K562 (cell line): ENCODE data around the gene ITPA. TPM values are rescaled to one million over a fixed set of nuclear protein-coding genes. Genes with fewer than 3 reads are reported as not detected.
A peak's percentile ranks its signal among the peaks of the same experiment; 100 is the strongest.

ENCODE experiments used
- CAMTA2 ChIP-seq: fragments of 250-450 bp; sonication (Bioruptor Pico); conservative IDR thresholded peaks from 2 replicates; pipeline ENCODE4 v1.5.1; 2022
- CEBPG ChIP-seq, 3 experiments: fragments of 200-800 bp in 1 of 3; sonication (Bioruptor generic) in 1 of 3; sonication (generic) in 1 of 3; formaldehyde crosslinking in 1 of 3; IDR thresholded peaks in 2 of 3; conservative IDR thresholded peaks in 1 of 3; 2 replicates each; pipeline versions ENCODE4 v1.6.1 to v1.8.0; 2016 to 2022; ENCODE audit warnings: missing compliant biosample characterization in 2 of 3, missing genetic modification characterization in 2 of 3, mild to moderate bottlenecking in 1 of 3, missing genetic modification reagents in 1 of 3
- CREB1 ChIP-seq, 2 experiments: sonication (generic) in 1 of 2; formaldehyde crosslinking in 1 of 2; IDR thresholded peaks; 2 replicates each; pipeline versions ENCODE4 v1.6.1 to v1.8.0; 2012 to 2022; ENCODE audit warnings: inconsistent platforms in 1 of 2, mild to moderate bottlenecking in 1 of 2, missing genetic modification reagents in 1 of 2, moderate library complexity in 1 of 2
- CXXC5 ChIP-seq: fragments of 250-450 bp; sonication (Bioruptor Pico); IDR thresholded peaks from 2 replicates; pipeline ENCODE4 v1.8.0; 2022; ENCODE audit warnings: inconsistent platforms, mild to moderate bottlenecking, moderate library complexity
- DEAF1 ChIP-seq: fragments of 450-650 bp; formaldehyde crosslinking; IDR thresholded peaks from 2 replicates; pipeline ENCODE4 v1.4.0; 2020; ENCODE audit warnings: mild to moderate bottlenecking, moderate library complexity
- EP300 ChIP-seq: IDR thresholded peaks from 2 replicates; pipeline ENCODE4 v1.6.1; 2012; ENCODE audit warnings: low read length, improper control_type of control experiment
- GABPB1 ChIP-seq: sonication (generic); formaldehyde crosslinking; IDR thresholded peaks from 2 replicates; pipeline ENCODE4 v1.8.0; 2022; ENCODE audit warnings: mild to moderate bottlenecking, missing genetic modification reagents
- GTF2E2 ChIP-seq: fragments of 200-800 bp; sonication (Bioruptor generic); IDR thresholded peaks from 2 replicates; pipeline ENCODE4 v1.6.1; 2016; ENCODE audit warnings: missing genetic modification characterization, missing compliant biosample characterization
- HCFC1 ChIP-seq: IDR thresholded peaks from 2 replicates; pipeline ENCODE4 v1.6.1; 2012; ENCODE audit warnings: low read depth, low read length, improper control_type of control experiment
- HDAC1 ChIP-seq, 2 experiments: fragments of 450-650 bp; IDR thresholded peaks; 2 replicates each; pipeline ENCODE4 v1.6.1; 2016 to 2017; ENCODE audit warnings: inconsistent platforms in 1 of 2, mild to moderate bottlenecking in 1 of 2, moderate library complexity in 1 of 2
- JUNB ChIP-seq: fragments of 450-650 bp; formaldehyde crosslinking; conservative IDR thresholded peaks from 2 replicates; pipeline ENCODE4 v1.4.0; 2020; ENCODE audit warnings: mild to moderate bottlenecking
- KDM1A ChIP-seq, 2 experiments: fragments of 450-650 bp; IDR thresholded peaks; 2 replicates each; pipeline ENCODE4 v1.6.1; 2016; ENCODE audit warnings: mild to moderate bottlenecking in 2 of 2
- KDM2B ChIP-seq: fragments of 250-450 bp; sonication (Bioruptor Pico); IDR thresholded peaks from 2 replicates; pipeline ENCODE4 v1.8.0; 2021; ENCODE audit warnings: mild to moderate bottlenecking, moderate library complexity
- KDM4B ChIP-seq, 2 experiments: fragments of 450-650 bp in 1 of 2; sonication (generic) in 1 of 2; IDR thresholded peaks; 2 replicates each; pipeline ENCODE4 v1.6.1; 2016 to 2017; ENCODE audit warnings: borderline replicate concordance in 2 of 2, antibody characterized with exemption in 1 of 2, low read depth in 1 of 2, mild to moderate bottlenecking in 1 of 2
- NCOA1 ChIP-seq: fragments of 450-650 bp; IDR thresholded peaks from 2 replicates; pipeline ENCODE4 v1.6.1; 2016; ENCODE audit warnings: low read depth
- PPARD ChIP-seq: fragments of 250-450 bp; sonication (Bioruptor Pico); IDR thresholded peaks from 2 replicates; pipeline ENCODE4 v1.8.0; 2022; ENCODE audit warnings: inconsistent platforms, mild to moderate bottlenecking, moderate library complexity
- RB1 ChIP-seq: fragments of 450-650 bp; IDR thresholded peaks from 2 replicates; pipeline ENCODE4 v1.6.1; 2017; ENCODE audit warnings: low read depth, mild to moderate bottlenecking
- STAG1 ChIP-seq: sonication (generic); formaldehyde crosslinking; IDR thresholded peaks from 2 replicates; pipeline ENCODE4 v1.5.0; 2020; ENCODE audit warnings: missing genetic modification reagents, borderline replicate concordance
- SUPT5H ChIP-seq: fragments of 450-650 bp; IDR thresholded peaks from 2 replicates; pipeline ENCODE4 v1.6.1; 2016
- TCF7 ChIP-seq: sonication (generic); IDR thresholded peaks from 2 replicates; pipeline ENCODE4 v1.6.1; 2016; ENCODE audit warnings: antibody characterized with exemption, borderline replicate concordance
- ZBTB7A ChIP-seq: IDR thresholded peaks from 2 replicates; pipeline ENCODE4 v1.6.1; 2011; ENCODE audit warnings: low read depth, mild to moderate bottlenecking, low read length, moderate library complexity, borderline replicate concordance; ENCODE audit not compliant: control insufficient read depth
- ZNF518B ChIP-seq: fragments of 250-450 bp; sonication (Bioruptor Pico); IDR thresholded peaks from 2 replicates; pipeline ENCODE4 v1.5.0; 2021; ENCODE audit warnings: mild to moderate bottlenecking, moderate library complexity
- ZNF707 ChIP-seq: fragments of 250-450 bp; sonication (Bioruptor Pico); conservative IDR thresholded peaks from 2 replicates; pipeline ENCODE4 v1.8.0; 2022; ENCODE audit warnings: inconsistent platforms, mild to moderate bottlenecking, moderate library complexity
- polyA plus RNA-seq, 8 experiments: library from polyadenylated mRNA; depleted of rRNA in 4 of 8; stranded (reverse) in 5 of 8; unstranded in 3 of 8; fragments of >200 nt; fragmentation: Nextera tagmentation in 2 of 8; fragmentation: Illumina TruSeq in 1 of 8; extraction: Ambion mirVana in 2 of 8; extraction: Trizol in 1 of 8; gene quantifications; 2 replicates each; pipeline versions ENCODE4 v1.2.1 to v1.2.3, GENCODE V29; 2011 to 2014; ENCODE audit warnings: inconsistent platforms in 1 of 8, missing spikeins in 1 of 8
- total RNA-seq, 7 experiments: library from RNA; depleted of rRNA in 6 of 7; stranded (reverse); fragments of >200 nt in 6 of 7; fragmentation: Illumina TruSeq in 2 of 7; extraction: Trizol in 2 of 7; gene quantifications; 2 replicates each; pipeline versions ENCODE4 v1.2.1 to v1.2.3, GENCODE V29; 2011 to 2021; ENCODE audit warnings: low replicate concordance in 1 of 7

The ITPA gene
- total and polyA plus RNA-seq, 9 of the 15 experiments (the other 6 are each of a cell fraction or from before 2014, with no cell fraction given), result 5.0 to 79.7 (median 36.7) TPM

GRCh38 chr20:3218307-3218988, 9.2 kb downstream of the ITPA start (continued):
- TF ChIP-seq STAG1 (CRISPR knock-in tag) (peak; percentile 55; the same call in 1 of the 2 replicates), TCF7 (no peak), RB1 (peak; percentile 80; the same call in 1 of the 2 replicates), GABPB1 (CRISPR knock-in tag) (peak; percentile 47; the same call in 1 of the 2 replicates), CAMTA2 (no peak), KDM2B (no peak), ZNF518B (CRISPR knock-in tag) (no peak), KDM1A (IDR thresholded peaks at IDR 0.05) (no peak), CXXC5 (CRISPR knock-in tag) (0 out of 2 replicates have a peak, but pooled peaks have one; percentile 8), HCFC1 (no peak), CEBPG (CRISPR knock-in tag; IDR thresholded peaks at IDR 0.05) (no peak), CEBPG (tag; conservative IDR thresholded peaks at IDR 0.05 in 1 of 2, IDR thresholded peaks at IDR 0.05 in 1 of 2) (no peak), EP300 (no peak), JUNB (no peak), ZNF707 (CRISPR knock-in tag) (no peak), KDM4B (IDR thresholded peaks at IDR 0.05; ENCODE audit: borderline replicate concordance in 2 of 2, low read depth in 1 of 2) (no peak), SUPT5H (no peak), ZBTB7A (peak; percentile 58; the same call in 1 of the 2 replicates), HDAC1 (IDR thresholded peaks at IDR 0.05) (no peak), CREB1 (IDR thresholded peaks at IDR 0.05) (no peak), CREB1 (CRISPR knock-in tag; IDR thresholded peaks at IDR 0.05) (peak; percentile 47; the same call in 1 of the 2 replicates), DEAF1 (CRISPR knock-in tag) (no peak), GTF2E2 (tag) (no peak), PPARD (no peak), NCOA1 (no peak)
